Caki2 (cell line): ENCODE data around the gene MIER2. TPM values are rescaled to one million over a fixed set of nuclear protein-coding genes. Genes with fewer than 3 reads are reported as not detected.
"Not testable (repeated sequence)": the region's sequence is repeated elsewhere in the genome, so short reads cannot be mapped to it uniquely, and the experiment has no call there.

Experiments
- DNase-seq: peaks from one replicate; pipeline ENCODE4 v3.0.0-alpha.2; 2015; ENCODE audit warnings: low read depth
- in situ Hi-C: cut with HindIII; loops from 2 replicates; pipeline ENCODE4 v1.10.0; 2016; ENCODE audit warnings: low sequenced_read_pairs, low pct_unique_long_range_greater_than_20kb, mixed read lengths
- total RNA-seq: library from RNA; depleted of rRNA; stranded (reverse); fragments of >200 nt; shearing (Covaris generic); gene quantifications from 2 replicates; pipeline ENCODE4 v1.2.3, GENCODE V29; 2014; ENCODE audit warnings: low replicate concordance

MIER2 gene
- total RNA-seq, 1 experiment from 2014 or later: 9.4 TPM

DNA sequence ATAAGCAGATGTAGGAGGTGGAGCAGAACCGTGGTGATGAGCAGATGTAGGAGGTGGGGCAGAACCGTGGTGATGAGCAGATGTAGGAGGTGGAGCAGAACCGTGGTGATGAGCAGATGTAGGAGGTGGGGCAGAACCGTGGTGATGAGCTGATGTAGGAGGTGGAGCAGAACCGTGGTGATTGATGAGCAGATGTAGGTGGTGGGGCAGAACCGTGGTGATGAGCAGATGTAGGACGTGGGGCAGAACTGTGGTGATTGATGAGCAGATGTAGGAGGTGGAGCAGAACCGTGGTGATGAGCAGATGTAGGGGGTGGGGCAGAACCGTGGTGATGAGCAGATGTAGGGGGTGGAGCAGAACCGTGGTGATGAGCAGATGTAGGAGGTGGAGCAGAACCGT is 37.3 kb upstream of the MIER2 start:
- in situ Hi-C loops, DNase-seq: not testable (repeated sequence)

DNA sequence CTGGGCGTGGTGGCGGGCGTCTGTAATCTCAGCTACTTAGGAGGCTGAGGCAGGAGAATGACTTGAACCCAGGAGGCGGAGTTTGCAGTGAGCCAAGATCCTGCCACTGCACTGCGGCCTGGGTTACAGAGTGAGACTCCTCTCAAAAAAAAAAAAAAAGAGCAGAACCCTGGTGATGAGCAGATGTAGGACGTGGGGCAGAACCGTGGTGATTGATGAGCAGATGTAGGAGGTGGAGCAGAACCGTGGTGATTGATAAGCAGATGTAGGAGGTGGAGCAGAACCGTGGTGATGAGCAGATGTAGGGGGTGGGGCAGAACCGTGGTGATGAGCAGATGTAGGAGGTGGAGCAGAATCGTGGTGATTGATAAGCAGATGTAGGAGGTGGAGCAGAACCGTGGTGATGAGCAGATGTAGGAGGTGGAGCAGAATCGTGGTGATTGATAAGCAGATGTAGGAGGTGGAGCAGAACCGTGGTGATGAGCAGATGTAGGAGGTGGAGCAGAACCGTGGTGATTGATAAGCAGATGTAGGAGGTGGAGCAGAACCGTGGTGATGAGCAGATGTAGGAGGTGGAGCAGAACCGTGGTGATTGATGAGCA is 36.1 kb upstream of the MIER2 start:
- in situ Hi-C loops, DNase-seq: not testable (repeated sequence)

DNA sequence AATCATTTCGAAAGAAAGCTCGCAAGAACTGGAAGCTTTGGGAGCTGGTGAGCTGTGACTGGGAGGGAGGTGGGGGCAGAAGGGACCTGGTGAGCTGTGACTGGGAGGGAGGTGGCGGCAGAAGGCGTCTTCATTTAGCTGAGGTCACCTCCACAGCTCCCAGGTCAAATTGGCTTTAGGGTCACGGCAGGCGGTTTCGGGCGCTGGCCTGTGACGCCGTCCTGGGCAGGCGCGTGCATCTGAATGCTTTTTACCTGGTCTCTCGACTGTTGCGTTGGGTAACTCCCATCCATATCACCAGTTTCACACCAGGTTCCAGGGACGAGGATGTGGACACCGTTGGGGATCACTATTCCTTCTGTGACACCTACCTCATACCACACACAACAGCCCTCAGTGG is 35.2 kb upstream of the MIER2 start:
- in situ Hi-C loops: no loop called here
- no peak for DNase-seq

DNA sequence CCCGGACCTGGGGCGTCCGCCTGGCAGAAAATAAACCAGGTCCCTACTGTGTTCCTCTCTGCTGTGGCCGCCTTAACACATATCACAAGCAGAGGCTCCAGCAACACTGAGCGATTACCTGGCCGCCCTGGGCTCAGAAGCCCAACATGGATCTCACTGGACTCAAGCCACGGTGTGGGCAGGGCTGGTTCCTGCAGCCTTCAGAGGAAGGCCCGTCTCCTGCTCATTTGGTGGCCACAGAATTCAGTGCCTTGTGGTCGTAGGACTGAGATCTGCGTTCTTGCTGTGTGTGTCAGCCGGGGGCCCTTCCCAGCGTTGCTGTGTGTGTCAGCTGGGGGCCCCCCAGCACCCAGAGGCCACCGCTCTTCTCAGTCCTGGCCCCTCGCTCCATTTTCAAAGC is 34.1 kb upstream of the MIER2 start:
- in situ Hi-C loops: no loop called here
- DNase-seq: no peak

DNA sequence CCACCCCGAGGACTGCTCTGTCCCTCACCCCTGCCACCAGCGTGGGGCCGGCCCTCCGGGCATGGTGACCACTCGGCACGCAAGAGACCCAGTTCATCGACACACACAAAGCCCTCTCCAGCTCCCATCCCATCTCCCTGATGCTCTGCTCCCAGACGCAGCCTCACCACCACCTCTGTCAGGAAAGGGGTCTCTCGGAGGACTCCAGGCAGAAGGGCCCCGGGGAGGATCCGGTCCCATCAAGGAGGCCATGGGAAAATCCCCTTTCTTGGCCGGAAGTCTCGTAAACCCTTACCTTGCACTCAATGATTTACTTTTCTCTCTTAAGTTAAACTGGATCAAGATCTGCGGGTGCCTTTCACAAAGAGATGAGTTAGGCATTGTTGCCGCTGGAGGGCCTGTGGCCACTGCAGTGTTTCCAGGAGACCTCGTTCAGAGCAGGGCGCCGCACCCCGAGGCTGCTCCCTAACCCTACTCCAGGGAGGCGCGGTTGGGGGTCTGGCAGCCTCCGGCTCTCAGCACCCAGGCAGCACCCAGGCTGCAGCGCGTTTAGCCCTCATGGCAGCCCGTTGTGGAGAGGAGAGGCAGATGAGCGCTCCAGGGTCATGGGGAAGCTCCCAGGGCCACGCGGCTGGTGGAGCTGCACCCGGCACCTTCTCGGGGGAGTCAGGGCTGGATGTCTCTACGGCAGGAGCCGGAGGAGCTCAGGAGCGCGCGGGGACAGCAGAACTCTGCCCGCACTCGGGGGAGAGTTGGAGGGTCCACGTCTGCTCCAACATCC is 33.4 kb upstream of the MIER2 start:
- peak; percentile 50 for DNase-seq
- in situ Hi-C loops: no loop called here

DNA sequence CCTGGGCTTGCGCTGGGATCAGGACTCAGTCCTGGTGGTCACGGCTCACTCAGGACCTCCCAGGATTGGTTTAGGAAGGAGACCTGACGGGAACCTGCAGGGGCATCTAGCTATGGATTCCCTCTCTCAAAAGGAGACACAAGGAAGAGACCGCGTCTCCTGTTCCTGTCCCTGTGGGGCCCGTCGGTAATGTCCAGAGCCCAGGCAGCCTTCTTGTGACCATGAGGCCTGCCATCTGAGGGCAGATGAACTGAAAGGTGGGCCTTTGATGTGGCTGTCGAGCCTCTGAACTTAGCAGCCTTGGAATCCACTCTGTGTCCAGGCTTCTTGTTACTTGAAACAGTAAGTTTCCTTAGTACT is 31.5 kb upstream of the MIER2 start:
- in situ Hi-C loops: no loop called here
- no peak for DNase-seq

DNA sequence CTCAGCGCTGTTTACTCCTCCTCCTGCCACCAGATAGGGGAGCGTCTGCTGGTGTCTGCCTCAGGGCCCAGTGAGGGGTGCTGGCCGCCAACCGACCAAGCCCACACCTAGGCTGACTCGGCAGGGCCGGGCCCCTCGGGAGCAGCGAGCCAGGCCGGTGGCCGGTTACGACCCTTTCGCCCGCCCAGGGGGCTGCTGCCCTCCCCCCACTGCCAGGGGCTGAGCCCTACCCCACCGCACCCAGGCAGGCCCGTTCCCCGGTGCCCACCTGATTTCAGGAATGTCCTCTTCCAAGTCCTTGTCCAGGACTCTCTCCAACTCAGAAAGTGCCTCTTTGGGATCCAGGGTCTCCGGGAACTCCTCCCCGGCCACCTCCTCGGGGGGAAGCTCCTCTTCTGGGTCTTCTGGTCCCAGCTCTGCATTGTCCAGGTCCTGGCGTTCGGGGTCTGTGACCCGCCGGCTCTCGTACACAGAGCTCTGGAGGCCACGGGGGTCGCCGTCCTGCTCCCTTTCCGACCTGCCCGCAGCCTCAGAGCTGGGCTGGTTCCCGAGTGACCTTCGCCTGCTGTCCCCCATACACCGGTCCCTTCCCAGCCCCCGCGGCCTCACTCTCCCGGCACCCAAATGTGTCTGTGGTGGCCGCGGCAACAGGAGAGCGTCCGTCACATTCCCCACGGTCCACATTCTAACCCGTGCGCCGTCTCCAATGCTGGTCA is 31.0 kb upstream of the MIER2 start:
- in situ Hi-C loops: no loop called here
- no peak for DNase-seq

DNA sequence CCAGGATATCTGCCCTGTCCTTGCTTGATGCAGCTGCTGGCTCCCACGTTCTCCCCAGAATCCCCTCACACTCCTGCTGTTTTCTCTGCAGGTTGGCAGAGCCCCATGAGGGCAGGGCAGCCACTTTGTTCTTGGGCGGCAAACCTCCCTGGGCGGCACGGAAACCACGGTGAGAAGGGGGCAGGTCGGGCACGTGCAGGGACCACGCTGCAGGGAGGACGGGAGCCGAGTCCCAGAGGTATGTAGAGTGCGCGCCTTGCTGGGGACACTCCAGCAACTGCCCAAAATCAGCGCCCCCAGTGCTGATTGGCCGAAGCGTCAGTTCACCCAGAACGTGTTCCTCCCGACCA is 30.3 kb upstream of the MIER2 start:
- no peak for DNase-seq
- in situ Hi-C loops: no loop called here

DNA sequence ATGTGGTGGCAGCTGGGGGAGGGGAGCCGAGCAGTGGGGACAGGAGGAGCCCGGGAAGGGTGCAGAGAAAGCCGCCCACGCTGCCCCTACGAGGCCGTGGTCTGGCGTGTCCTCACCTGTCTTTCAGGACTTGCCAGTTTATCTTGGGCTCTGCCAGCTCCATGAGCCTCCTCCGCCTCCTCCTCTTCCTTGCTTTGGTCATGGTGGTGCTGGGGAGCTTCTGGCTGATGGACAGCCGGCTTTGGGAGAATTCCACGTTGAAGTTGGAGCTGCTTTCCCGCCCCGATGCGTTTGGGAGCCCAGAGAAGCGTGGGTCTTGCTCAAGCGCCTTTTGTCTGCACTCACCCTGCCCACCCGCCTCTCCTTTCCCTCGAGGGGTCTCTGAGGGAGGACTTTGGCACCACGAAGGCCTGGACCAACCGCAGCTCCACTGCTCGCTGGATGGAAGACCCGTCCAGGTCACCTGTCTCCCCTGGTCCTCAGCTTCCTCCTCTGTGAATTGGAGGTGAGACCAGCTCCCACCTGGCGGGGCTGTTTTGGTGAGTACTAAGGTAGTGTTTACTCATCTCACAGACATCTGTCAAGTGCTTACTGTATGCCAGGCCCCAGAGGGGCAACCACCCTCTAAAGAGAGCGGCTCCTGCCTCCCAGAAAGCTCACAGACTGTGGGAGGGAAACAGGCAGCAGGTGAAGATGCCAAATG is 29.7 kb upstream of the MIER2 start:
- in situ Hi-C loops: no loop called here
- DNase-seq: no peak

DNA sequence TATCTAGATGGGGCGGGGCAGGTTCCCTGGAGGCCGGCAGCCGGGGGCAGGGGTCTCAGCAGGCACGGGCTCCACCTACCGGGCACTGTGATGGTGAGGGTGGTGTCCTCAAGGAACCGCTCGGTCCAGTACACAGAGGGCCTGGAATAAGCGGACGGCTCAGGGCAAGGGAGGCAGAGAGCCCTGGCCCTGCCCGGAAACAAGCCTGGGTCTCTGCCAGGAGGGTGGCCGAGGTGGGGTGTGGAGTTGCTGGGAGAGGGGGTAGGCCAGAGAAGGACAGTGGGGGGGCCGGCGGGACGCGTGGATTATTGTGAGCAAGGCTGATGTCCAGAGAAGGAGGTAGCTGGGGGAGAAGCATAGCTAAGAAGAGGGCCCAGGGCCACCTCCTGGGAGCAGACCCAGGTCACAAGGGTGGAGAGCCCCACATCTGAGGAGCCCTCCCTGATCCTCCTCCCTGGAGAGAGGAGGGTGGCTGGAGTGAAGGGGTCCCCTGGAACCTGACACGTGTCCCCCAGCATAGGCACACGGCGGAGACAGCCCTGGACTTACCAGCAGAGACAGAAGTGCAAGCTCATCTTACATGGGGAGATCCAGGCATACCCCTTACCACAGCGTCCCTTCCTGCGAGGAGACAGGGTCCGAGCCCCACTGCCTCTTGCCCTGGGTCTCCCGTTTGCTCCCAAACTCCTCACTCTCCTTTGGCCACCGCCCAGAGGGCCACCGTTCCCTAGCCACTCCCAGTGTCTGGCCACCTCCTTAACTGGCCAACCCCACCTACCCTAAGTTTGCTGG is 29.0 kb upstream of the MIER2 start:
- in situ Hi-C loops: no loop called here
- no peak for DNase-seq

DNA sequence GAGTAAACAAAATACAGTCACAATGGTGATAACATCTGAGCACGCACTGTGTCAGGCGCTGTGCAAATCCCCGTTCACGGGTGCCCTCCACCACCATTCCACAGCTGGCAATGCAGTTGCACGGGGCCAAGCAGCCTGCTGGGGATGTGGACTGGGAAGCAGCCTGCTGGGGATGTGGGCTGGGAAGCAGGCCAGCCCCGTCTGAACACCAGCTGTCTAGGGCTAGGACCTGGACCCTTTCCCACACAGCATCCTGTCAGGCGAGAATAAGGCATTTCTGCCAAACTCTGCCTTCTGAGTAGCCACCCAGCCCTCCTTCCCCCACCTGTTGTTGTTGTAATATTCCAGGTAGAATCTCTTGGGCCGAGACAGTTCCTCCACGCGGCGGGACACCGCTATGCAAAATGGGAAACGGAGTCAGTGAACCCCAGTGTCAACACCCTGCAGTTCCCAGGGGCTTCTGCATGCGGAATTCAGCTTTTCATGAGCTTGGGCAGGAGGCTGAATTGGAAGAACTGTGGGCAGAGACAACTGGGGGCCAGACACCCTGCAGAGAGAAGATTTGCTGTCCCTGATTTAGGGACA is 27.8 kb upstream of the MIER2 start:
- in situ Hi-C loops: no loop called here
- DNase-seq: no peak

DNA sequence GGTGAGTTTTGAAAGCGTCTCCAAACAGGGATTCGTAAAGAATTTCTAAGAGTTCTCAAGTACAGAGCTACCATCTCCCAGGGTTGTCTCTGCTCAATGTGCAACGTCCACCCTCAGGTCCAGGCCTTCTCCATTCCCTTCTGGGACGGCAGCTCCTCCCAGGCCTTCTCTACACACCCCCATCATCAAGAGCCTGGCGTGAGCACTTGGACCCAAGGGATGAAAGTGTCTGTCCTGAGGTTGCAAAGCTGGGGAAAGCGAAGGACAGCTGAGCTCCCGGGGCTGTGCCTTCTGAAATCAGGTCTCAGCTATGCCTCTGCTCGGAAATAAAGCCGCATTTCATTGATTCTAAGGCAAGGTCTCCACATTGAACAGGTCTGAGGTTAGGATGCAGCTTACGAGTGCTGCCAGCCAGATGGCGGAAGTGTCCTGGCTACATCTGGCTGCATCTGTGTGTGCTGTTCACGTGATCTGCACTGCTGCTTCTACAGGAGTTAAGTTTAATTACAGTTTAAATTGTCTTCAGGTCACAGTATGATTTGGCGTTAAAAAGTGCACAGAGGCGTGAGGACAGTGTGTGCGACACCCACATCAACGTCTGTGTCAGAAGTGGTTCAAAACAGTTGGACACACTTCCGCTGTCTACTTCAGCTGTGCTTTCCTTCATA is 27.0 kb upstream of the MIER2 start:
- in situ Hi-C loops: no loop called here

DNA sequence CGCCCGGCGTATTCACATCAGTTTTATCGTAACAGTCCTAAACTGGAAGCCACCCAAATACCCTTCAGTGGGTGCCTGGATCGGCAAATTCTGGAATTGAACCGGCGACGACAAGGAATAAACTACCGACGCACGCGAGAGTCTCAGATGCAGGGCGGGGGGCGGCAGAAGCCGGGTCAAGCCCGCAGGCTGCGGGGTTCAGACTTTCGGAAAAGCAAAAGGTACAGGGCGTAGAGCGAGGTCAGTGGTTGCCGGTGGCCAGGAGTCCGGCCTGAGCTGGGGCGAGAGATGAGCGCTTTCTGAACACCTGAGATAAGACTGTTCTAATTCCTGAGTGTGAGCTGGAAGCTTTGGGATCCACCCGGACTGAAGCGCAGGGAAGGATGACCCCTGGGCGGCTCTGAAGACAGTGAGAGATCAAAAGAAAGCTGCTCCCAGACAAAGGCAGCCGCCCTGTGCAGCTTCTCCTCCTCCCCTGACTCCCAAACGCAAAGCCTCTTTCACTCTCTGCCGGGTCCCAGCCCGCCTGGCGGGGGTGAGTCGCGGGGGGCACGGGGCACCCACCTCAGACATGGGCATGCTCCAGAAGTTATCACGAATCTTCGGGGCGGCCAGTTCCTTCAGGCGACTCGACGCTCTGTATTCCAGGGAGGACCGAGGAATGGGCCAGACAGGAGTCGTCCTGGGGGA is 26.2 kb upstream of the MIER2 start:
- in situ Hi-C loops: no loop called here
- DNase-seq: no peak

More for the DNA sequence above, 27.0 kb upstream of the MIER2 start:
- DNase-seq: no peak

DNA sequence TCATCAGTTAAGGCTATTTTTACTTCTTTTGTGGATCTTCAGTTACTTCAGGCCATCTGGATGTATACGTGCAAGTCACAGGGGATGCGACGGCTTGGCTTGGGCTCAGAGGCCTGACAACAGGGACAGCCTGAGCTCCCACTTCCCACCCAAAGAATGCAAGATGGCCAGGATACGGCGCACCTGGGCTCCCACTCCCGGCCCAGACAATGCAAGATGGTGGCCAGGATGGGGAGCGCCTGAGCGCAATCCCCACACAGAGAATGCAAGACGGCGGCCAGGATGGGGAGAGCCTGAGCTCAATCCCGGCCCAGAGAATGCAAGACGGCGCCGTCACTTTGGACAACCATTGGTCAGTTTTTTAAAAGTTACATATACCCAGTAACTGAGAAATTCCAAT is 25.3 kb upstream of the MIER2 start:
- in situ Hi-C loops: no loop called here
- no peak for DNase-seq

DNA sequence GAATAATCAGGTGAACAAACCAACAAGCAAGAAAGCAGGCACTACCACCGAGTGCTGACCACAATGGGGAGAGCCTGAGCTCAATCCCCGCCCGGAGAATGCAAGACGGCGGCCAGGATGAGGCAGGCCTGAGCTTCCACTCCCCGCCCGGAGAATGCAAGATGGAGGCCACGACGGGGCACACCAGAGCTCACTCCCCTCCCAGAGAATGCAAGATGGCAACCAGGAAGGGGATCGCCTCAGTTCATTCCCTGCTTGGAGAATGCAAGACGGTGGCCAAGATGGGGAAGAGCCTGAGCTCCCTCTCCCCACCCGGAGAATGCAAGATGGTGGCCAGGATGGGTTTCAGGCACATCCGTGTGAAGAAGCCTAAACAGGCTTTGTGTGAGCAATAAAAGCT is 24.7 kb upstream of the MIER2 start:
- in situ Hi-C loops: no loop called here

DNA sequence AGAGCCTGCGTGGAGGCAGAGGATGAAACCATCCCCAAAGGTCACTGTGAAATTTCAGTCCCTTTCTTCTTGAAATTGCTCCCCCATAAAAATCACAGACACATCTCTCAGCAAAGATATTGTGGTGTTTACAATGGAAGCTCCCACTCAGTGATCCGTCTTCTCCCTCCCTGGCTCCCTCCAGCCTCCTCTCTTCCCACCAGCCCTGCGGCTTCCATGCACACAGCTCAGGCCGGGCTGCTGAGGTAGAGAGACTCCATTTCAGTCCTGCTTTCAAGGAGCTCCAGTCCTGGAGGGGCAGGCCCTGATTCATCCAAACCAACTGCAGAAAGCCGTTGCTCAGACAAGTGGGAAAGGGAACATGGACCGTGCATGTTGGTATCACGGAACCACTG is 24.0 kb upstream of the MIER2 start:
- DNase-seq: no peak
- in situ Hi-C loops: no loop called here

More for the DNA sequence above, 24.7 kb upstream of the MIER2 start:
- DNase-seq: no peak
